Neural cell (in vitro differentiated cells): Measurements from ENCODE around the gene SERPINB1. TPM values are rescaled to one million over a fixed set of nuclear protein-coding genes. Genes with fewer than 3 reads are reported as not detected.
A peak's percentile ranks its signal among the peaks of the same experiment; 100 is the strongest.

Source experiments
- H2AFZ ChIP-seq: fragments of 200-600, 300-800 bp; sonication (generic), shearing (Covaris generic); 2 replicates; pipeline ENCODE4 v1.6.0; 2014; ENCODE audit warnings: low read depth, mild to moderate bottlenecking, antibody characterized with exemption, low read length, moderate library complexity
- H3F3A ChIP-seq: fragments of 200-600 bp; shearing (Covaris generic); 2 replicates; pipeline ENCODE4 v1.6.1; 2016; ENCODE audit warnings: mild to moderate bottlenecking, moderate library complexity, mixed read lengths, antibody characterized with exemption, low read length; ENCODE audit not compliant: insufficient read depth, poor library complexity, severe bottlenecking
- H3K27ac ChIP-seq: fragments of 200-600, 300-800 bp; sonication (generic), shearing (Covaris generic); 2 replicates; pipeline ENCODE4 v1.5.1; 2014; ENCODE audit warnings: mild to moderate bottlenecking, low read length, moderate library complexity
- H3K27me3 ChIP-seq: fragments of 300-800, 200-600 bp; sonication (generic), shearing (Covaris generic); 2 replicates; pipeline ENCODE4 v1.6.0; 2014; ENCODE audit warnings: mild to moderate bottlenecking, low read depth, low read length, moderate library complexity; ENCODE audit not compliant: insufficient read depth
- H3K36me3 ChIP-seq: fragments of 300-800, 200-600 bp; sonication (generic), shearing (Covaris generic); 2 replicates; pipeline ENCODE4 v1.5.1; 2014; ENCODE audit warnings: mild to moderate bottlenecking, antibody characterized with exemption, low read length, moderate library complexity; ENCODE audit not compliant: insufficient read depth
- H3K4me2 ChIP-seq: fragments of 300-800, 200-600 bp; sonication (generic), shearing (Covaris generic); 2 replicates; pipeline ENCODE4 v1.6.0; 2014; ENCODE audit warnings: mild to moderate bottlenecking, low read length
- H3K4me3 ChIP-seq: fragments of 300-800, 200-600 bp; sonication (generic), shearing (Covaris generic); 2 replicates; pipeline ENCODE4 v1.5.1; 2014; ENCODE audit warnings: mild to moderate bottlenecking, low read length, moderate library complexity
- H3K79me2 ChIP-seq: fragments of 200-600 bp; shearing (Covaris generic); replicated peaks from 2 replicates; pipeline ENCODE4 v1.6.0; 2014; ENCODE audit warnings: mild to moderate bottlenecking, low read length, moderate library complexity; ENCODE audit not compliant: insufficient read depth
- H3K9ac ChIP-seq: fragments of 300-800, 200-600 bp; sonication (generic), shearing (Covaris generic); 2 replicates; pipeline ENCODE4 v1.6.1; 2016; ENCODE audit warnings: mild to moderate bottlenecking, low read length, mixed read lengths
- H3K9me2 ChIP-seq: fragments of 200-600 bp; shearing (Covaris generic); 2 replicates; pipeline ENCODE4 v1.6.1; 2016; ENCODE audit warnings: mild to moderate bottlenecking, low read length, mixed read lengths; ENCODE audit not compliant: insufficient read depth
- H3K9me3 ChIP-seq: fragments of 200-600, 300-800 bp; sonication (generic), shearing (Covaris generic); 2 replicates; pipeline ENCODE4 v1.6.1; 2016; ENCODE audit warnings: mild to moderate bottlenecking, mixed run types, low read length, moderate library complexity, mixed read lengths
- H4K20me1 ChIP-seq: fragments of 200-600 bp; shearing (Covaris generic); 2 replicates; pipeline ENCODE4 v1.6.1; 2016; ENCODE audit warnings: mild to moderate bottlenecking, mixed run types; ENCODE audit not compliant: insufficient read depth
- CTCF ChIP-seq: fragments of 450-650 bp; IDR thresholded peaks from 2 replicates; pipeline ENCODE4 v1.5.1; 2014; ENCODE audit warnings: antibody characterized with exemption, mild to moderate bottlenecking, moderate library complexity; ENCODE audit not compliant: poor library complexity, severe bottlenecking
- MXI1 ChIP-seq: fragments of 450-650 bp; conservative IDR thresholded peaks from 2 replicates; pipeline ENCODE4 v1.6.1; 2014; ENCODE audit warnings: antibody characterized with exemption, mild to moderate bottlenecking; ENCODE audit not compliant: poor library complexity, severe bottlenecking
- POLR2AphosphoS5 ChIP-seq: IDR thresholded peaks from 2 replicates; pipeline ENCODE4 v1.6.1; 2012
- RAD21 ChIP-seq: fragments of 450-650 bp; conservative IDR thresholded peaks from 2 replicates; pipeline ENCODE4 v1.6.1; 2014; ENCODE audit warnings: antibody characterized with exemption, mild to moderate bottlenecking, moderate library complexity
- TAF1 ChIP-seq: IDR thresholded peaks from 2 replicates; pipeline ENCODE4 v1.6.1; 2012; ENCODE audit warnings: low read depth
- polyA minus RNA-seq: library from RNA; depleted of rRNA, polyadenylated mRNA; stranded (reverse); fragments of >200 nt; gene quantifications from 2 replicates; pipeline ENCODE4 v1.2.3, GENCODE V29; 2014
- polyA plus RNA-seq: library from polyadenylated mRNA; depleted of rRNA; stranded (reverse); fragments of >200 nt; gene quantifications from 2 replicates; pipeline ENCODE4 v1.2.3, GENCODE V29; 2014
- TF ChIP-seq, protein P1 (sequence below): IDR thresholded peaks from 2 replicates; pipeline ENCODE4 v1.6.1; 2012; ENCODE audit warnings: borderline replicate concordance

The SERPINB1 gene
- polyA plus RNA-seq (not detected in 2 replicates), polyA minus RNA-seq (not detected in 2 replicates)

DNA sequence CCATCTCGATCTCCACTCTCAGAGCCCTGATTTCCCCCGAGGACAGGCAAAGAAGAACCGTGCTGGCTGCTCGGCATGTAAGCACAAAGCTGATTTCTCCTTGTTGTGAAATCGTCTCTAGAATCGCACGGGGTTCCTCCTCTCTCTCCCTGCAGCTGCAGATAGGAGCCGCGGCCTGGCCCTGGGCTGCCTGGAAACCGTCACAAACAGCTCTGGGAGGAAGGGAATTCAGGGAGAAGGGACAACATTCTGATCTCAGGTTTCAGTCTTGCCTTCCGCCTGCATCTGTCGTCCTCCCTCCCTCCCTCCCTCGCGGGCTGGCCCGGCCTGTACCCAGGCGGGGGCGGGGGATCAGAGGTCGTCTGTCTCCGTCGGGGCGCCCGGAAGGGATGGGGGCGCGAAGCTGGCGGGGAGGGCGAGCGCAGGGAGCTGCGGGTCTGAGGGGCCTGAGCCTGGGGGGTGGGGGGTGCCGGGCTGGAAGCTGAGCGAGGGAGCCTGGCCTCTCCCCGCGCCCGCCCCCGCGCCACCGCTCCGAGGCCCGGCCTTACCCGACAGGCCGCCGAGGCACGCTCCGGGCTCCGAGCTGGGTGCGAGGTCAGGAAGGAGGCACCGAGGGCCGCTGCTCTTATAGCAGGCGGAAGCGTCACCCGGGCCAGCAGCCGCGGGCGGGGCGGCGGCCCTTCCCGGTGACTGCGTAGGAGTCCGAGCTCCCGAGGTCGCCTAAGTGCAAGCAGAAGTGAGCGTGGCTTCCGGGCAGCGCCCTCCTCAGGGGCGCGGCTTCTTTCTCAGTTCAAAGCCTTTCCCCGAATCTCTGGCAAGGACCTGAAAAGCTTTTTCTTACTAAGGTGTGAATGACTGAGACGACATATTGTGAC, at the start of gene SERPINB1:
TSS of gene SERPINB1 (minus strand) at position 600 of the 875 bp plus-strand sequence. CDS start 1,277 bp downstream, outside the sequence.
- H3K9me3 ChIP-seq, result no peaks in the 10 kb centered on the region
- H3K9ac ChIP-seq, result peak within 1 kb of the TSS; percentile 31
- TF ChIP-seq TAF1, result no peak
- no peak for TF ChIP-seq RAD21
- no peak for TF ChIP-seq CTCF
- TF ChIP-seq POLR2AphosphoS5, result no peak
- TF ChIP-seq, protein P1, sequence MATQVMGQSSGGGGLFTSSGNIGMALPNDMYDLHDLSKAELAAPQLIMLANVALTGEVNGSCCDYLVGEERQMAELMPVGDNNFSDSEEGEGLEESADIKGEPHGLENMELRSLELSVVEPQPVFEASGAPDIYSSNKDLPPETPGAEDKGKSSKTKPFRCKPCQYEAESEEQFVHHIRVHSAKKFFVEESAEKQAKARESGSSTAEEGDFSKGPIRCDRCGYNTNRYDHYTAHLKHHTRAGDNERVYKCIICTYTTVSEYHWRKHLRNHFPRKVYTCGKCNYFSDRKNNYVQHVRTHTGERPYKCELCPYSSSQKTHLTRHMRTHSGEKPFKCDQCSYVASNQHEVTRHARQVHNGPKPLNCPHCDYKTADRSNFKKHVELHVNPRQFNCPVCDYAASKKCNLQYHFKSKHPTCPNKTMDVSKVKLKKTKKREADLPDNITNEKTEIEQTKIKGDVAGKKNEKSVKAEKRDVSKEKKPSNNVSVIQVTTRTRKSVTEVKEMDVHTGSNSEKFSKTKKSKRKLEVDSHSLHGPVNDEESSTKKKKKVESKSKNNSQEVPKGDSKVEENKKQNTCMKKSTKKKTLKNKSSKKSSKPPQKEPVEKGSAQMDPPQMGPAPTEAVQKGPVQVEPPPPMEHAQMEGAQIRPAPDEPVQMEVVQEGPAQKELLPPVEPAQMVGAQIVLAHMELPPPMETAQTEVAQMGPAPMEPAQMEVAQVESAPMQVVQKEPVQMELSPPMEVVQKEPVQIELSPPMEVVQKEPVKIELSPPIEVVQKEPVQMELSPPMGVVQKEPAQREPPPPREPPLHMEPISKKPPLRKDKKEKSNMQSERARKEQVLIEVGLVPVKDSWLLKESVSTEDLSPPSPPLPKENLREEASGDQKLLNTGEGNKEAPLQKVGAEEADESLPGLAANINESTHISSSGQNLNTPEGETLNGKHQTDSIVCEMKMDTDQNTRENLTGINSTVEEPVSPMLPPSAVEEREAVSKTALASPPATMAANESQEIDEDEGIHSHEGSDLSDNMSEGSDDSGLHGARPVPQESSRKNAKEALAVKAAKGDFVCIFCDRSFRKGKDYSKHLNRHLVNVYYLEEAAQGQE, result no peak
- peak within 1 kb of the TSS; percentile 20 for H3K4me3 ChIP-seq
- no peaks in the 10 kb centered on the region for H3K27me3 ChIP-seq
- H3K9me2 ChIP-seq, result no peaks in the 10 kb centered on the region
- H2AFZ ChIP-seq, result no peak within 1 kb of the TSS
- H3K36me3 ChIP-seq, result no peaks in the 10 kb centered on the region
- no peak within 1 kb of the TSS for H3K27ac ChIP-seq
- H4K20me1 ChIP-seq, result no peaks in the 10 kb centered on the region
- H3F3A ChIP-seq, result no peaks in the 10 kb centered on the region
- H3K4me2 ChIP-seq, result no peak within 1 kb of the TSS
- H3K79me2 ChIP-seq, result no peaks in the 10 kb centered on the region

- no peaks in the 10 kb centered on the region for H3K9me3 ChIP-seq
- no peaks in the 10 kb centered on the region for H3F3A ChIP-seq
- H3K79me2 ChIP-seq, result no peaks in the 10 kb centered on the region
- TF ChIP-seq TAF1, result no peak
- no peak for TF ChIP-seq POLR2AphosphoS5
- no peak for TF ChIP-seq RAD21
- TF ChIP-seq MXI1, result no peak
- no peak overlapping the region for H3K27ac ChIP-seq
- no peak overlapping the region for H3K9ac ChIP-seq
- H3K4me2 ChIP-seq, result no peak overlapping the region
- no peaks in the 10 kb centered on the region for H4K20me1 ChIP-seq
- no peaks in the 10 kb centered on the region for H3K27me3 ChIP-seq
- no peaks in the 10 kb centered on the region for H3K36me3 ChIP-seq
- H3K9me2 ChIP-seq, result no peaks in the 10 kb centered on the region
- no peak overlapping the region for H2AFZ ChIP-seq
- H3K4me3 ChIP-seq, result no peak overlapping the region
Observed at GRCh38 chr6:2890976-2891767, 49.5 kb upstream of the SERPINB1 start.
